HepG2 (cell line): ENCODE measurements around the gene NUDCD3. TPM values are rescaled to one million over a fixed set of nuclear protein-coding genes. Genes with fewer than 3 reads are reported as not detected.

Experiments
- ATAC-seq: fragments of 200-7000 bp; cut with Tn5 transposase; 3 replicates; pipeline ENCODE4 v1.9.1; 2020; ENCODE audit warnings: mild to moderate bottlenecking, moderate library complexity
- BruUV-seq: library from RNA; stranded (reverse); fragments of 400-500 nt; replicated peaks from 2 replicates; lab custom pipeline; 2021; lab: Mats Ljungman, UMichigan
- CTCF ChIA-PET: fragments of 300-600 bp; formaldehyde crosslinking; extraction: SDS; loops from one replicate; lab custom pipeline; 2021; ENCODE audit warnings: low total read pairs, inconsistent platforms, low intra/inter-chr PET ratio; lab: Yijun Ruan, JAX
- POLR2A ChIA-PET: fragments of 350-600 bp; sonication (Branson Sonifier 250); formaldehyde crosslinking; loops from one replicate; lab custom pipeline; 2020; ENCODE audit warnings: antibody characterized with exemption, inconsistent platforms; lab: Yijun Ruan, JAX
- DNase-seq: peaks from one replicate; pipeline ENCODE4 v3.0.0-alpha.2; 2015; ENCODE audit warnings: low spot score
- FAIRE-seq: peaks from 3 replicates; lab custom pipeline; 2011; peaks lifted over from hg19 to GRCh38; lab: Jason Lieb, UNC
- H2AFZ ChIP-seq: one replicate; pipeline ENCODE4 v1.6.1; 2011; ENCODE audit warnings: low read length, inconsistent platforms
- H3K27ac ChIP-seq: fragments of 300-600 bp; 3 replicates; pipeline ENCODE4 v1.8.0; 2011; ENCODE audit warnings: mixed run types, mild to moderate bottlenecking, mixed read lengths, low read length, inconsistent platforms; ENCODE audit not compliant: insufficient read depth; ENCODE audit errors: extremely low read length
- H3K27me3 ChIP-seq, 2 experiments: fragments of 200-600 bp in 1 of 2; 2 replicates in 1 of 2; 3 replicates in 1 of 2; pipeline versions ENCODE4 v1.6.0 to v1.8.0; 2011; ENCODE audit warnings: low read length in 2 of 2, mild to moderate bottlenecking in 2 of 2, moderate library complexity in 2 of 2, inconsistent platforms in 1 of 2; ENCODE audit not compliant: insufficient read depth in 2 of 2, control insufficient read depth in 1 of 2
- H3K36me3 ChIP-seq, 2 experiments: fragments of 200-600 bp in 1 of 2; replicated peaks in 1 of 2; 2 replicates in 1 of 2; 3 replicates in 1 of 2; pipeline versions ENCODE4 v1.5.1 to v1.8.0; 2011; ENCODE audit warnings: low read length in 2 of 2, inconsistent platforms in 1 of 2; ENCODE audit not compliant: insufficient read depth in 2 of 2, control insufficient read depth in 1 of 2
- H3K4me1 ChIP-seq: 2 replicates; pipeline ENCODE4 v1.5.1; 2012; ENCODE audit warnings: low read length, inconsistent platforms; ENCODE audit not compliant: insufficient read depth
- H3K4me2 ChIP-seq: 2 replicates; pipeline ENCODE4 v1.6.0; 2011; ENCODE audit warnings: low read depth, low read length, inconsistent platforms
- H3K4me3 ChIP-seq, 3 experiments: fragments of 200-600 bp in 1 of 3; sonication (generic), shearing (Covaris generic) in 1 of 3; replicated peaks in 1 of 3; 2 replicates each; pipeline ENCODE4 v1.5.1; 2011 to 2016; ENCODE audit warnings: low read length in 3 of 3, inconsistent platforms in 2 of 3, low read depth in 2 of 3, mild to moderate bottlenecking in 2 of 3, control low read depth in 1 of 3, mixed read lengths in 1 of 3; ENCODE audit not compliant: insufficient read depth in 1 of 3
- H3K79me2 ChIP-seq: one replicate; pipeline ENCODE4 v1.6.1; 2011; ENCODE audit warnings: low read length, inconsistent platforms; ENCODE audit not compliant: insufficient read depth
- H3K9ac ChIP-seq: 2 replicates; pipeline ENCODE4 v1.6.0; 2011; ENCODE audit warnings: mild to moderate bottlenecking, low read depth, low read length, inconsistent platforms; ENCODE audit not compliant: insufficient read depth
- H3K9me3 ChIP-seq: 2 replicates; pipeline ENCODE4 v1.5.1; 2012; ENCODE audit warnings: mild to moderate bottlenecking, low read length
- H4K20me1 ChIP-seq: 2 replicates; pipeline ENCODE4 v1.6.0; 2011; ENCODE audit warnings: inconsistent platforms, mild to moderate bottlenecking, low read length, moderate library complexity; ENCODE audit not compliant: insufficient read depth
- ATF7 ChIP-seq, 2 experiments: fragments of 450-650 bp in 1 of 2; sonication (generic) in 1 of 2; formaldehyde crosslinking in 1 of 2; IDR thresholded peaks; 2 replicates each; pipeline versions ENCODE4 v1.4.0 to v1.6.1; 2016 to 2020; ENCODE audit warnings: antibody characterized with exemption in 1 of 2, mild to moderate bottlenecking in 1 of 2, missing genetic modification reagents in 1 of 2
- CEBPB ChIP-seq: IDR thresholded peaks from 2 replicates; pipeline ENCODE4 v1.6.1; 2011; ENCODE audit warnings: low read depth, low read length, improper control_type of control experiment, borderline replicate concordance
- HDAC1 ChIP-seq: sonication (generic); formaldehyde crosslinking; IDR thresholded peaks from 2 replicates; pipeline ENCODE4 v1.5.1; 2020; ENCODE audit warnings: mild to moderate bottlenecking, missing genetic modification reagents
- MATR3 ChIP-seq: sonication (generic); formaldehyde crosslinking; IDR thresholded peaks from 2 replicates; pipeline ENCODE4 v1.4.0; 2020; ENCODE audit warnings: missing genetic modification reagents
- WGBS: methylation state at CpG from one replicate; pipeline ENCODE4 v1.1.6; 2017; ENCODE audit warnings: low lambda C conversion rate; 5-methylcytosine and 5-hydroxymethylcytosine counted together
- in situ Hi-C: cut with HindIII; loops from 2 replicates; pipeline ENCODE4 v1.10.0; 2017; ENCODE audit warnings: low pct_unique_long_range_greater_than_20kb; ENCODE audit not compliant: extremely low pct_ligation_motif_present
- intact Hi-C: fragments of 100-400 bp; cut with micrococcal nuclease; formaldehyde crosslinking; loops from one replicate; pipeline ENCODE4 v1.10.0; 2022; ENCODE audit not compliant: unreplicated experiment
- polyA plus RNA-seq, 8 experiments: library from polyadenylated mRNA; depleted of rRNA in 3 of 8; stranded (reverse) in 7 of 8; unstranded in 1 of 8; fragments of >200 nt; fragmentation: Illumina TruSeq in 4 of 8; extraction: Trizol in 4 of 8; gene quantifications; 2 replicates each; pipeline versions ENCODE4 v1.2.1 to v1.2.3, GENCODE V29; 2011 to 2016; ENCODE audit warnings: low read depth in 4 of 8, missing spikeins in 1 of 8, mixed read lengths in 1 of 8; ENCODE audit not compliant: insufficient read depth in 1 of 8
- total RNA-seq, 5 experiments: library from RNA; depleted of rRNA; stranded (reverse); fragments of >200 nt; fragmentation: Illumina TruSeq; extraction: Trizol; gene quantifications; 2 replicates each; pipeline ENCODE4 v1.2.3, GENCODE V29; 2016; ENCODE audit warnings: low read depth in 1 of 5
- TF ChIP-seq, protein P1 (sequence below): sonication (generic); formaldehyde crosslinking; IDR thresholded peaks from 2 replicates; pipeline ENCODE4 v1.9.0; 2022; ENCODE audit warnings: missing genetic modification reagents, mild to moderate bottlenecking, borderline replicate concordance

The NUDCD3 gene
- total and polyA plus RNA-seq, 2 of the 13 experiments (the other 11 are each of a cell fraction or from before 2014, with no cell fraction given): 20.8 to 49.9 TPM

- in situ Hi-C loops (no loop called here), intact Hi-C loops (no loop called here)
- POLR2A ChIA-PET: no interaction called here
- Histone ChIP-seq H2AFZ (no peak overlapping the region), H3K9ac (no peak overlapping the region), H3K27ac (no peak overlapping the region), H3K4me1 (no peaks in the 10 kb centered on the region), H3K36me3 (no peaks in the 10 kb centered on the region), H3K27me3 (0 out of 5 replicates have a peak, but pooled peaks cover 0 to 3% of the 10 kb centered on the region in 2 experiments), H4K20me1 (no peaks in the 10 kb centered on the region), H3K79me2 (no peaks in the 10 kb centered on the region), H3K9me3 (no peaks in the 10 kb centered on the region), H3K4me3 (no peak overlapping the region), H3K4me2 (no peak overlapping the region)
- DNase-seq (no peak), FAIRE-seq (no peak), ATAC-seq (no peak)
- no TSS peak for BruUV-seq
- CTCF ChIA-PET: no interaction called here
- TF ChIP-seq CEBPB: peak; percentile 59
- TF ChIP-seq HDAC1: no peak
- no peak for TF ChIP-seq MATR3
- WGBS: 22% methylated on average over 2 of the region's 2 CpGs
These were observed 144.4 kb downstream of the NUDCD3 start for GRCh38 chr7:44346063-44346462.

- in situ Hi-C loops (no loop called here), intact Hi-C loops (no loop called here)
- no peak for ATAC-seq
- no peak overlapping the region for H3K9ac ChIP-seq
- H4K20me1 ChIP-seq: no peaks in the 10 kb centered on the region
- no peaks in the 10 kb centered on the region for H3K9me3 ChIP-seq
- no peaks in the 10 kb centered on the region for H3K79me2 ChIP-seq
- H3K27me3 ChIP-seq: peaks cover under 1 to 3% of the 10 kb centered on the region in 2 experiments; a peak in 3 of 5 replicates
- CTCF ChIA-PET: no interaction called here
- H2AFZ ChIP-seq: no peak overlapping the region
- POLR2A ChIA-PET: no interaction called here
- H3K27ac ChIP-seq: no peak overlapping the region
- H3K36me3 ChIP-seq: no peaks in the 10 kb centered on the region
- no peak for DNase-seq
- TF ChIP-seq, protein P1, sequence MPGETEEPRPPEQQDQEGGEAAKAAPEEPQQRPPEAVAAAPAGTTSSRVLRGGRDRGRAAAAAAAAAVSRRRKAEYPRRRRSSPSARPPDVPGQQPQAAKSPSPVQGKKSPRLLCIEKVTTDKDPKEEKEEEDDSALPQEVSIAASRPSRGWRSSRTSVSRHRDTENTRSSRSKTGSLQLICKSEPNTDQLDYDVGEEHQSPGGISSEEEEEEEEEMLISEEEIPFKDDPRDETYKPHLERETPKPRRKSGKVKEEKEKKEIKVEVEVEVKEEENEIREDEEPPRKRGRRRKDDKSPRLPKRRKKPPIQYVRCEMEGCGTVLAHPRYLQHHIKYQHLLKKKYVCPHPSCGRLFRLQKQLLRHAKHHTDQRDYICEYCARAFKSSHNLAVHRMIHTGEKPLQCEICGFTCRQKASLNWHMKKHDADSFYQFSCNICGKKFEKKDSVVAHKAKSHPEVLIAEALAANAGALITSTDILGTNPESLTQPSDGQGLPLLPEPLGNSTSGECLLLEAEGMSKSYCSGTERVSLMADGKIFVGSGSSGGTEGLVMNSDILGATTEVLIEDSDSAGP (CRISPR knock-in tag): no peak
- TF ChIP-seq ATF7 (IDR thresholded peaks at IDR 0.05) (peak; percentile 71), ATF7 (CRISPR knock-in tag; IDR thresholded peaks at IDR 0.05) (no peak)
- H3K4me2 ChIP-seq: no peak overlapping the region
- 11% methylated on average over 3 of the region's 3 CpGs for WGBS
- H3K4me3 ChIP-seq: no peak overlapping the region
- no peak for FAIRE-seq
- BruUV-seq: no TSS peak
- no peaks in the 10 kb centered on the region for H3K4me1 ChIP-seq
These were observed 149.1 kb downstream of the NUDCD3 start for GRCh38 chr7:44341401-44341800.
